ENCODE results near the gene TMEM72. TPM values are rescaled to one million over a fixed set of nuclear protein-coding genes. Genes with fewer than 3 reads are reported as not detected.

TMEM72 gene
- total and polyA plus RNA-seq, 2 of the 13 experiments (the other 11 are each of a cell fraction or from before 2014, with no cell fraction given): 0.04 TPM; not detected in 1

- TF ChIP-seq SRSF9 (IDR thresholded peaks at IDR 0.05; ENCODE audit: borderline replicate concordance, insufficient read depth, low read depth, low read length, poor library complexity, severe bottlenecking) (no peak), ZBTB33 (CRISPR knock-in tag; IDR thresholded peaks at IDR 0.05) (peak; percentile 35; the same call in 1 of the 2 replicates), ZNF292 (CRISPR knock-in tag; IDR thresholded peaks at IDR 0.05; ENCODE audit: borderline replicate concordance, low read depth) (peak; percentile 93), ETS1 (CRISPR knock-in tag; IDR thresholded peaks at IDR 0.05) (no peak), ZNF567 (CRISPR knock-in tag; IDR thresholded peaks at IDR 0.05; ENCODE audit: borderline replicate concordance) (no peak), IRF1 (CRISPR knock-in tag; IDR thresholded peaks at IDR 0.05; ENCODE audit: low read depth) (no peak), MIER2 (CRISPR knock-in tag; IDR thresholded peaks at IDR 0.05) (peak; percentile 32; the same call in 1 of the 2 replicates), NCOR1 (IDR thresholded peaks at IDR 0.05; ENCODE audit: borderline replicate concordance, low read length) (0 out of 2 replicates have a peak, but pooled peaks have one; percentile 34), ZNF337 (CRISPR knock-in tag; IDR thresholded peaks at IDR 0.05; ENCODE audit: borderline replicate concordance, low read depth) (0 out of 2 replicates have a peak, but pooled peaks have one; percentile 56), TBX2 (CRISPR knock-in tag; IDR thresholded peaks at IDR 0.05; ENCODE audit: borderline replicate concordance) (peak; percentile 82), ZIK1 (CRISPR knock-in tag; IDR thresholded peaks at IDR 0.05; ENCODE audit: borderline replicate concordance, low read depth) (no peak), SAFB2 (CRISPR knock-in tag; IDR thresholded peaks at IDR 0.05; ENCODE audit: borderline replicate concordance, low read depth) (no peak), ZNF44 (CRISPR knock-in tag; IDR thresholded peaks at IDR 0.05) (no peak), ZBTB43 (CRISPR knock-in tag; conservative IDR thresholded peaks at IDR 0.05) (peak; percentile 80; the same call in 1 of the 2 replicates), AHR (CRISPR knock-in tag; IDR thresholded peaks at IDR 0.05) (no peak), ZNF12 (CRISPR knock-in tag; IDR thresholded peaks at IDR 0.05) (no peak), POLR2A (IDR thresholded peaks at IDR 0.05; ENCODE audit: insufficient read depth in 1 of 2, low read depth in 2 of 2, low read length in 2 of 2) (peak in 1 of 2 experiments; percentile 20; a peak in 1 of 4 replicates), ZBED4 (CRISPR knock-in tag; IDR thresholded peaks at IDR 0.05; ENCODE audit: borderline replicate concordance) (no peak)
Measured at GRCh38 chr10:44963772-44964633, 52.9 kb downstream of the TMEM72 start (continued).
